Gastrocnemius medialis (tissue), 4 donors: ENCODE measurements around the gene RPE.

Experiments used
- CTCF ChIP-seq, 5 experiments: fragments of 450-650 bp in 3 of 5; fragments of 200-600 bp in 2 of 5; sonication (generic) in 2 of 5; IDR thresholded peaks in 4 of 5; conservative IDR thresholded peaks in 1 of 5; 1 replicate in 4 of 5; 2 replicates in 1 of 5; pipeline ENCODE4 v1.5.1; 2016 to 2019; ENCODE audit warnings: antibody characterized with exemption in 5 of 5, mild to moderate bottlenecking in 3 of 5, moderate library complexity in 3 of 5
- POLR2A ChIP-seq, 2 donors: fragments of 450-650 bp; IDR thresholded peaks; one replicate each; pipeline ENCODE4 v1.6.1; 2017; ENCODE audit warnings: antibody characterized with exemption in 2 of 2, mild to moderate bottlenecking in 2 of 2, moderate library complexity in 2 of 2

GRCh38 chr2:210038078-210038477 lies 35.6 kb downstream of the RPE start:
- no peak for TF ChIP-seq CTCF (IDR thresholded peaks at IDR 0.05 in 4 of 5, conservative IDR thresholded peaks at IDR 0.05 in 1 of 5)
- no peak for TF ChIP-seq POLR2A (IDR thresholded peaks at IDR 0.05)
